KMS-11 (cell line): ENCODE data around the gene MT1HL1.

Source experiments
- H2AFZ ChIP-seq: fragments of 200-600 bp; sonication (generic); 2 replicates; pipeline ENCODE4 v1.6.1; 2016; ENCODE audit warnings: antibody characterized with exemption, mixed run types, low read depth
- H3K27ac ChIP-seq: fragments of 200-600 bp; sonication (generic); 2 replicates; pipeline ENCODE4 v1.6.1; 2016; ENCODE audit warnings: mild to moderate bottlenecking, mixed run types
- H3K27me3 ChIP-seq: fragments of 200-600 bp; sonication (generic); 2 replicates; pipeline ENCODE4 v1.6.1; 2017; ENCODE audit warnings: mild to moderate bottlenecking, low read depth, mixed run types, moderate library complexity; ENCODE audit not compliant: insufficient read depth
- H3K36me3 ChIP-seq: fragments of 200-600 bp; sonication (generic); 2 replicates; pipeline ENCODE4 v1.6.1; 2017; ENCODE audit warnings: mild to moderate bottlenecking, mixed run types; ENCODE audit not compliant: insufficient read depth
- H3K4me1 ChIP-seq: fragments of 200-600 bp; sonication (generic); 2 replicates; pipeline ENCODE4 v1.6.1; 2016; ENCODE audit warnings: mild to moderate bottlenecking, low read depth, mixed run types; ENCODE audit not compliant: poor library complexity, severe bottlenecking
- H3K4me2 ChIP-seq: fragments of 200-600 bp; sonication (generic); 2 replicates; pipeline ENCODE4 v1.7.0; 2016; ENCODE audit warnings: mild to moderate bottlenecking, mixed run types
- H3K4me3 ChIP-seq: fragments of 200-600 bp; sonication (generic); IDR thresholded peaks from 2 replicates; pipeline ENCODE4 v1.6.1; 2017; ENCODE audit warnings: low read depth, low read length, mixed read lengths; ENCODE audit not compliant: insufficient read depth
- H3K79me2 ChIP-seq: fragments of 200-600 bp; sonication (generic); 2 replicates; pipeline ENCODE4 v1.6.1; 2016; ENCODE audit warnings: low read depth, mixed run types; ENCODE audit not compliant: insufficient read depth
- H3K9ac ChIP-seq: fragments of 200-600 bp; sonication (generic); 2 replicates; pipeline ENCODE4 v1.6.1; 2016; ENCODE audit warnings: mild to moderate bottlenecking, mixed run types
- H4K20me1 ChIP-seq: fragments of 200-600 bp; sonication (generic); 2 replicates; pipeline ENCODE4 v1.6.1; 2016; ENCODE audit warnings: mild to moderate bottlenecking, mixed run types; ENCODE audit not compliant: insufficient read depth
- TF ChIP-seq, protein P1 (sequence below): fragments of 200-600 bp; sonication (generic); conservative IDR thresholded peaks from 2 replicates; pipeline ENCODE4 v1.6.1; 2017; ENCODE audit warnings: low read depth, mild to moderate bottlenecking, antibody characterized with exemption, low read length, moderate library complexity, mixed read lengths

The MT1HL1 gene

DNA sequence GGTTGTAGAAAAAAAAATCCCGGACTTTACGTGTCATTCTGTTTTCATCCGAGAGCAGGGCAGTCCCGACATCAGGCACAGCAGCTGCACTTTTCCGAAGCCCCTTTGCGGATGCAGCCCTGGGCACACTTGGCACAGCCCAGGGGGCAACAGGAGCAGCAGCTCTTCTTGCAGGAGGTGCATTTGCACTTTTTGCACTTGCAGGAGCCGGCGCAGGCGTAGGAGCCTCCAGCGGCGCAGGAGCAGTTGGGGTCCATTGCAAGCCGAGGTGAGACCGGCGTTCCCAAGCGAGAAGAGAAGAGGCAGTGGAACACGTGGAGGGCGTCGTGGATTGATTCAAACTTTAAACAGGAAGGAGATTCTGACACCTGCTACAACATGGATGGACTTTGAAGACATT lies at the start of gene MT1HL1:
TSS of gene MT1HL1 (minus strand) at position 326 of the 400 bp plus-strand sequence. CDS start at position 257, 69 bp downstream.
- no peaks in the 10 kb centered on the region for H3K36me3 ChIP-seq
- no peaks in the 10 kb centered on the region for H3K4me1 ChIP-seq
- H2AFZ ChIP-seq = no peak within 1 kb of the TSS
- no peak within 1 kb of the TSS for H3K27ac ChIP-seq
- H3K4me3 ChIP-seq = no peak within 1 kb of the TSS
- no peaks in the 10 kb centered on the region for H3K79me2 ChIP-seq
- TF ChIP-seq, protein P1, sequence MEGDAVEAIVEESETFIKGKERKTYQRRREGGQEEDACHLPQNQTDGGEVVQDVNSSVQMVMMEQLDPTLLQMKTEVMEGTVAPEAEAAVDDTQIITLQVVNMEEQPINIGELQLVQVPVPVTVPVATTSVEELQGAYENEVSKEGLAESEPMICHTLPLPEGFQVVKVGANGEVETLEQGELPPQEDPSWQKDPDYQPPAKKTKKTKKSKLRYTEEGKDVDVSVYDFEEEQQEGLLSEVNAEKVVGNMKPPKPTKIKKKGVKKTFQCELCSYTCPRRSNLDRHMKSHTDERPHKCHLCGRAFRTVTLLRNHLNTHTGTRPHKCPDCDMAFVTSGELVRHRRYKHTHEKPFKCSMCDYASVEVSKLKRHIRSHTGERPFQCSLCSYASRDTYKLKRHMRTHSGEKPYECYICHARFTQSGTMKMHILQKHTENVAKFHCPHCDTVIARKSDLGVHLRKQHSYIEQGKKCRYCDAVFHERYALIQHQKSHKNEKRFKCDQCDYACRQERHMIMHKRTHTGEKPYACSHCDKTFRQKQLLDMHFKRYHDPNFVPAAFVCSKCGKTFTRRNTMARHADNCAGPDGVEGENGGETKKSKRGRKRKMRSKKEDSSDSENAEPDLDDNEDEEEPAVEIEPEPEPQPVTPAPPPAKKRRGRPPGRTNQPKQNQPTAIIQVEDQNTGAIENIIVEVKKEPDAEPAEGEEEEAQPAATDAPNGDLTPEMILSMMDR = no peak
- no peaks in the 10 kb centered on the region for H3K27me3 ChIP-seq
- H3K4me2 ChIP-seq = no peak within 1 kb of the TSS
- H4K20me1 ChIP-seq = no peaks in the 10 kb centered on the region
- no peak within 1 kb of the TSS for H3K9ac ChIP-seq

DNA sequence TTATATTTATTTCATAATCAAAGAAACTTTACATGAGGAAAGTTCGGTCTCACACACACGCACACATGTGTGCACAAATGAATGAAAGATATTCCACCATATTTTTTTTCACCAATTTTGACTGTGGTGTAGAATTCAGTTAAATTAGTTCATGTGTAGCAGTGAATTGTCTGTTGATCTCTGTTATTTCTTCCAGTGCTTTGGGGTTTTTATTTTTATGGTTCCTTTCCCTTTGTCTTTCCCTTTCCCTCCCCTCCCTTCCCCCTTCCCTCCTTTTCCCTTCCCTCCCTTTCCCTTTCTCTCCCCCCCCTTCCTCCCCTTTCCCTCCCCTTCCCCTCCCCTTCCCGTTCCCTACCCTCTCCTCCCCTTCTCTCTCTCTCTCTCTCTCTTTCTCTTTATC lies 46.7 kb upstream of the MT1HL1 start:
- H2AFZ ChIP-seq = no peak overlapping the region
- no peak overlapping the region for H3K4me3 ChIP-seq
- peaks cover 7% of the 10 kb centered on the region for H3K4me1 ChIP-seq
- no peaks in the 10 kb centered on the region for H3K27me3 ChIP-seq
- TF ChIP-seq, protein P1 = no peak
- no peak overlapping the region for H3K4me2 ChIP-seq
- no peak overlapping the region for H3K27ac ChIP-seq
- H3K36me3 ChIP-seq = no peaks in the 10 kb centered on the region
- no peaks in the 10 kb centered on the region for H3K79me2 ChIP-seq
- no peak overlapping the region for H3K9ac ChIP-seq
- H4K20me1 ChIP-seq = no peaks in the 10 kb centered on the region

DNA sequence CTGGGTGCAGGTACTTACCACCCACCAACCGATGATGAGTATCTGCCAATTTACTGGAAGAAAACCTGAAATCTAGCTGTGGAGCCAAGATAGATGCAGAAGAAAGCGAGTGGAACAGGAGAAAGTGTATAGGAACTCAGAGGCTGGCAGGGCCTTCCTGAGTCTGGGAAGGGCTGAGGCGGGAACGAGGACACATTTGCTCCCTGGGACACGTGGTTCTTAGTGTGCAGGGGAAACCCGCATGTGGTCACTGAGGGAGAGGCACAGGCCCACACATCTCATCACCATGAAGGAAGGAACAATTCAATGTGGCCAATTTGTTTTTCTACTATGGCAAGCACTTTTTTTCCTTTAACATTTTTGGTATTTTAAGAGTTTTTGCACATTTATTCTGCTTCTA lies 45.9 kb upstream of the MT1HL1 start:
- Histone ChIP-seq H3K4me1 (peaks cover 7% of the 10 kb centered on the region), H3K79me2 (no peaks in the 10 kb centered on the region), H2AFZ (no peak overlapping the region; the same call in 1 of the 2 replicates), H4K20me1 (no peaks in the 10 kb centered on the region), H3K4me2 (no peak overlapping the region), H3K4me3 (no peak overlapping the region), H3K9ac (no peak overlapping the region), H3K27me3 (no peaks in the 10 kb centered on the region), H3K27ac (no peak overlapping the region), H3K36me3 (no peaks in the 10 kb centered on the region)
- TF ChIP-seq, protein P1 = no peak

DNA sequence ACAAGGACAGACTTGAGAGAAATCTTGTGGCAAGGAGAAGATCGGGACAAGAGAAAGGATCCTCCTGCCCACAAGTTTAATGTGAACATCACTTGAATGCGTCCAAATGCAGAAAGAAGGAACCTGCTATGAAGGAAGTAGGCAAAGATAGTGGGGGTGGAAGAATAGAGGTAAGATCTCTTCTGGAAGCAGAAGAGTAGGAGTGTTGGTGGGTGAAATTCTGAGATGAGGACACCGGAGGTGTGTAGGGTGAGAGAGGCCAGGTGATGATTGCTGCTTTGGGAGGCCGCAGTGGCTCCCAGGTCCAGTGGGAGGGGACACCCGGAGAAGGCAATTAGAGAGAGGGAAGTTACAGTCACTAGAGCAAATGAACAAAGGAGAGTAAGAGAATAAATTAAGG lies 44.6 kb upstream of the MT1HL1 start:
- no peak overlapping the region for H3K4me2 ChIP-seq
- H3K4me1 ChIP-seq = peaks cover 7% of the 10 kb centered on the region
- no peak overlapping the region for H3K4me3 ChIP-seq
- no peaks in the 10 kb centered on the region for H3K27me3 ChIP-seq
- no peak overlapping the region for H3K27ac ChIP-seq
- no peaks in the 10 kb centered on the region for H3K79me2 ChIP-seq
- H4K20me1 ChIP-seq = no peaks in the 10 kb centered on the region
- H3K9ac ChIP-seq = no peak overlapping the region
- no peak overlapping the region for H2AFZ ChIP-seq
- TF ChIP-seq, protein P1 = no peak
- H3K36me3 ChIP-seq = no peaks in the 10 kb centered on the region
